ENCODE data around the gene SYT13.

SYT13 gene

GRCh38 chr11:45248501-45249011 lies 37.6 kb downstream of the SYT13 start:
- DNase-seq (ENCODE audit: low spot score), result no peak

GRCh38 chr11:45247433-45247832 lies 38.7 kb downstream of the SYT13 start:
- no peak for DNase-seq (ENCODE audit: low spot score)

- no peak for DNase-seq (ENCODE audit: low spot score)
Observed at GRCh38 chr11:45246241-45246640, 39.9 kb downstream of the SYT13 start.

DNA sequence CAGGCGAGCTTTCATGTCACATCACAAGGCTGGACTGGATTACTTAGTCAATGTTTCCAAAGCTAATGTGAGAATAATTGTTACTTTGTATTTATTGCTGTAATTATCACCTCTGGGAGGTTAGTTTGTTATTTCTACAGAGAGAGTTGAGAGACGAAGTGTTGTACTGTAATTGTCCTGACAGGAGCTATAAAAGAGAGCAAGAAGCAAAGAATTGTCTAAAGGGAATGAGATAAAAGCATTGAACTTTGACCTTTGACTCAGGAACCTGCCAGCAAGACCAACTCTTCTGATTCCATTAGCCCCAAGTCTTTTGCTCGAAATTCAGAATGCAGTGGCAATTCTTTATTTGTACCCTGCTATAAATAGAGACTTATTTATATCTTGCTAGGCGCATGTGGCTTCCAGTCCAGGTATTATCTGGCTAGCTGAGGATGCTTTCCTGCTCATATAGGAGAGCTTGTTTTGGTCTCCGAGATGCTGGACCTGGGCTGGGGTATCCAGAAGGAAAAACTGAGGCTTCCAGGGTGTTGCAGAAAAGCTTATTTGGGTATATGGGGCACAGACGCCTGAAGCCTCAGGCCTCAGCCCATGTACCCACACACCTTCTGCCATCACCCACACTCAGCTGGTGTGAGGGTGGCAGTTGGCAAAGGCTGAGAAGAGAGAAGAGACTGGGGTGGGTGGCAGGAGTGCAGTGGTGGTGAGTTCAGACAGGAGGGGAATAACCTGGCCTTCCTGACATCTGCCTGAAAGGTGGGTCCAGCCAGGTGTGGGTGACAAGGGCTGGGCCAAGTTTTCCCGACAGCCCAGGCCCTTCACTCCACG lies 40.7 kb downstream of the SYT13 start:
- DNase-seq (ENCODE audit: low spot score), result no peak

GRCh38 chr11:45243967-45244366 lies 42.2 kb downstream of the SYT13 start:
- DNase-seq (ENCODE audit: low spot score), result no peak

- DNase-seq (ENCODE audit: low spot score), result no peak
Observed at GRCh38 chr11:45239733-45240132, 46.4 kb downstream of the SYT13 start.

GRCh38 chr11:45238724-45239123 lies 47.4 kb downstream of the SYT13 start:
- DNase-seq (ENCODE audit: low spot score), result no peak

GRCh38 chr11:45237711-45238315 lies 48.3 kb downstream of the SYT13 start:
- DNase-seq (ENCODE audit: low spot score), result no peak

- DNase-seq (ENCODE audit: low spot score), result peak; percentile 54
Observed at GRCh38 chr11:45234306-45235006, 51.7 kb downstream of the SYT13 start.

DNA sequence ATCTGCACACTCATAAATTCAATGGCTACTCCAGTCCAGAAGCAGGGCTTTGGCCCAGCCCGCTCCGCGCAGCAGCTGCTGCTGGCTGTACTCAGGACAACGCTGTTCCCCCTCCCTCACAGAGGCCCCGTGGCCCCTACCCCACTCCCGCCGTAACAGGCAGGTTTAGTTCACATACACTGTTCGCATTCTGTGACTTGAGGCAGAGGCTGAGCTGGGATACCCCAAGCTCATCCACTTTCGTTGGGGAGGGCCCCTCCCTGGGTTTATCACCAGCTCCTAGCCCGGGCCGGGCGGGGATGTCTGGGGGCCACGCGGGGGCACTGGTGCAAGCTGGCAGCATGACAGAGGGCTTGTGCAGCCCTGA lies 52.4 kb downstream of the SYT13 start:
- no peak for DNase-seq (ENCODE audit: low spot score)

- peak; percentile 32 for DNase-seq (ENCODE audit: low spot score)
Observed at GRCh38 chr11:45233121-45233803, 52.9 kb downstream of the SYT13 start.

- no peak for DNase-seq (ENCODE audit: low spot score)
Observed at GRCh38 chr11:45232341-45233080, 53.6 kb downstream of the SYT13 start.

GRCh38 chr11:45229401-45230020 lies 56.6 kb downstream of the SYT13 start:
- DNase-seq (ENCODE audit: low spot score), result no peak

- DNase-seq (ENCODE audit: low spot score), result no peak
Observed at GRCh38 chr11:45227836-45228235, 58.3 kb downstream of the SYT13 start.

DNA sequence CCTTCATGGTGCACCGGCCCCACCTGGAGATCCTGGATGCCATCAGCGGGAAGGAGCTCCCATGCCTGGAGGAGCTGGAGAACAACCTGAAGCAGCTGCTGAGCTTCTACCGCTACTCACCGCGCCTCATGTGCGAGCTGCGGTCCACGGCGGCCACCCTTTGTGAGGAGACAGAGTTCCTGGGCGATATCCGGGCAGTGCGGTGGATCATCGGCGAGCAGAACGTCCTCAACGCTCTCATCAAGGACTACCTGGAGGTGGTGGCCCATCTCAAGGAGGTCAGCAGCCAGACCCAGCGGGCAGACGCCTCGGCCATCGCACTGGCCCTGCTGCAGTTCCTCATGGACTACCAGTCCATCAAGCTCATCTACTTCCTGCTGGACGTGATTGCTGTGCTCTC lies 59.2 kb downstream of the SYT13 start:
- DNase-seq (ENCODE audit: low spot score), result no peak

DNA sequence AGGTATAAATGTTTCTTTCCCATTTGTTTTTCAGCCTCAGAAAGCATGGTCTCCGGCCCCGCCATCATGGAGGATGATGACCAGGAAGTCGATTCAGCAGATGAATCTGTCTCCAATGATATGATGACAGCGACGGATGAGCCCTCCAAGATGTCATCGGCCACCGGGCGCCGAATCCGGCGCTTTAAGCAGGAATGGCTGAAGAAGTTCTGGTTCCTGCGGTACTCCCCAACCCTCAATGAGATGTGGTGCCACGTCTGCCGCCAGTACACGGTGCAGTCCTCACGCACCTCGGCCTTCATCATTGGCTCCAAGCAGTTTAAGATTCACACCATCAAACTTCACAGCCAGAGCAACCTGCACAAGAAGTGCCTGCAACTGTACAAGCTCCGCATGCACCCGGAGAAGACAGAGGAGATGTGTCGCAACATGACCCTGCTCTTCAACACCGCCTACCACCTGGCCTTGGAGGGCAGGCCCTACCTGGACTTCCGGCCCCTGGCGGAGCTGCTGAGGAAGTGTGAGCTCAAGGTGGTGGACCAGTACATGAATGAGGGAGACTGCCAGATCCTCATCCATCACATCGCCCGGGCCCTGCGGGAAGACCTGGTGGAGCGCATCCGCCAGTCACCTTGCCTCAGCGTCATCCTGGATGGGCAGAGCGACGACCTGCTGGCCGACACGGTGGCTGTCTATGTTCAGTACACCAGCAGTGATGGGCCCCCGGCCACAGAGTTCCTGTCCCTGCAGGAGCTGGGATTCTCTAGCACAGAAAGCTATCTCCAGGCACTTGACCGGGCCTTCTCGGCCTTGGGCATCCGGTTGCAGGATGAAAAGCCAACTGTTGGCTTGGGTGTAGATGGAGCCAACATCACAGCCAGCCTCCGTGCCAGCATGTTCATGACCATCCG lies 59.9 kb downstream of the SYT13 start:
- DNase-seq (ENCODE audit: low spot score), result no peak

DNA sequence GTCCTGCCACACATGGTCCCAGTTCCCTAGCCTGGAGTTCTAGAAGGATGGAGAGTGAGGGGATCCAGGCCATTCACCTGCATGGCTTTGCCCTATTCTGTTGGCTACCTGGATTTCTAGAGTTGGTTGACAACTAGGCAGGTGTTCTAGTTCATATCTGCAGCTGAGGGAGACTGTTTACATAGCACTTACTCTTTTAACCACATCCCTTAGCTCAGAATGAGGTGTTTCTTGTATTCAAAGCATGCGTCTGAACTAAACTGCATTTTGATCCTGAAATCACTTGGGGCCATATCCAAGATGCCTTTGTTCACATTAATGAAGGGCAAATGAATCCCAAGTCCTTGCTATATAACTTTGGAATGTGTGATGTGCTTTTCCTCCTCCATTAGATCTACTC lies 60.9 kb downstream of the SYT13 start:
- no peak for DNase-seq (ENCODE audit: low spot score)

GRCh38 chr11:45224766-45225165 lies 61.4 kb downstream of the SYT13 start:
- DNase-seq (ENCODE audit: low spot score), result no peak

DNA sequence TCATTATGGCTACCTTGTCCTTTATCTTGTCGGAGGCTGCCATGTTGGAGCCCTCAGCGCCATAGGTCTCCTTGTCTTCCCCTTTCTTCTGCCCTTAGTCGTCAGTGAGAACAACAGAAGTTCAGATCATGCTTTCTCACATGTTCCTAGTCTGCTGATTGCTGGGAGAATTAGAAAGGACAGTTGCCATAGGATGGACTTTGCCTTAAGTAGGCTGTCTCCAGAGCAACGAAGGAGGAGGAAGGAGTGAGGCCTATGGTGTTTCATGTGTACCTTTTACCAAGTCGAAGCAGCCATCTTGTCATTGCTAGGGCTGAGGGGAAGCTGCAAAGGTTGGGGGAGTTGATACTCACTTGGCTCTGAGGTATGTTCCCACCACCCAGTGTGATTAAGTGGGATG lies 62.6 kb downstream of the SYT13 start:
- DNase-seq (ENCODE audit: low spot score), result no peak

DNA sequence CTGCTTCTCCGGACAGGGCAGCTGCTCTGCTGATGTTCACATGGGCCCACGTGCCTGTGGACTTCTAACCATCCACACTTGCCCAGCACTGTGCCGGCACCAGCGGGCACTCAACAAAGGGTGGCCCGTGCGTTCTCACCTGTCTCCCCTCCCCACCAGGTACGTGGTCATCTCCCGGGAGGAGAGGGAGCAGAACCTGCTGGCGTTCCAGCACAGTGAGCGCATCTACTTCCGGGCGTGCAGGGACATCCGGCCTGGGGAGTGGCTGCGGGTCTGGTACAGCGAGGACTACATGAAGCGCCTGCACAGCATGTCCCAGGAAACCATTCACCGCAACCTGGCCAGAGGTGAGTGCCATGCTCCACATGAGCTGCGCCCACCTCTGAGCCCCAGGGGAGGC lies 66.7 kb downstream of the SYT13 start:
- DNase-seq (ENCODE audit: low spot score), result no peak

Measured in putamen (tissue), 1 donor.